SK-N-SH (cell line): ENCODE measurements around the gene SEPTIN2.

Experiments
- CTCF ChIP-seq: fragments of 200-600 bp; sonication (generic); IDR thresholded peaks from 2 replicates; pipeline ENCODE4 v1.6.1; 2017; ENCODE audit warnings: antibody characterized with exemption, mild to moderate bottlenecking, moderate library complexity
- EP300 ChIP-seq, 2 experiments: IDR thresholded peaks; 2 replicates each; pipeline versions ENCODE4 v1.4.0 to v1.6.1; 2012; ENCODE audit warnings: borderline replicate concordance in 1 of 2, low read depth in 1 of 2, low read length in 1 of 2
- EZH2phosphoT487 ChIP-seq: fragments of 200-600 bp; sonication (generic); IDR thresholded peaks from 2 replicates; pipeline ENCODE4 v1.6.1; 2017; ENCODE audit warnings: low read depth, mixed run types, mild to moderate bottlenecking, antibody characterized with exemption, moderate library complexity, borderline replicate concordance
- GATA2 ChIP-seq: sonication (generic); formaldehyde crosslinking; IDR thresholded peaks from 2 replicates; pipeline ENCODE4 v1.5.0; 2020; ENCODE audit warnings: mild to moderate bottlenecking, missing genetic modification reagents
- RAD21 ChIP-seq: IDR thresholded peaks from 2 replicates; pipeline ENCODE4 v1.6.1; 2012; ENCODE audit warnings: mild to moderate bottlenecking, low read length
- USF1 ChIP-seq: IDR thresholded peaks from 2 replicates; pipeline ENCODE4 v1.4.0; 2012; ENCODE audit warnings: low read depth, borderline replicate concordance
- ZBTB33 ChIP-seq: IDR thresholded peaks from 2 replicates; pipeline ENCODE4 v1.4.0; 2012; ENCODE audit warnings: low read depth, borderline replicate concordance

GRCh38 chr2:241330616-241330981, 14.9 kb downstream of the SEPTIN2 start:
- TF ChIP-seq GATA2 (CRISPR knock-in tag) = no peak
- no peak for TF ChIP-seq ZBTB33
- TF ChIP-seq CTCF = no peak
- TF ChIP-seq RAD21 = no peak
- TF ChIP-seq EZH2phosphoT487 = no peak
- TF ChIP-seq EP300 (IDR thresholded peaks at IDR 0.05; ENCODE audit: borderline replicate concordance in 1 of 2, low read depth in 1 of 2, low read length in 1 of 2) = no peak
- TF ChIP-seq USF1 = no peak
